ENCODE data around the gene CACNA2D1.

DNA sequence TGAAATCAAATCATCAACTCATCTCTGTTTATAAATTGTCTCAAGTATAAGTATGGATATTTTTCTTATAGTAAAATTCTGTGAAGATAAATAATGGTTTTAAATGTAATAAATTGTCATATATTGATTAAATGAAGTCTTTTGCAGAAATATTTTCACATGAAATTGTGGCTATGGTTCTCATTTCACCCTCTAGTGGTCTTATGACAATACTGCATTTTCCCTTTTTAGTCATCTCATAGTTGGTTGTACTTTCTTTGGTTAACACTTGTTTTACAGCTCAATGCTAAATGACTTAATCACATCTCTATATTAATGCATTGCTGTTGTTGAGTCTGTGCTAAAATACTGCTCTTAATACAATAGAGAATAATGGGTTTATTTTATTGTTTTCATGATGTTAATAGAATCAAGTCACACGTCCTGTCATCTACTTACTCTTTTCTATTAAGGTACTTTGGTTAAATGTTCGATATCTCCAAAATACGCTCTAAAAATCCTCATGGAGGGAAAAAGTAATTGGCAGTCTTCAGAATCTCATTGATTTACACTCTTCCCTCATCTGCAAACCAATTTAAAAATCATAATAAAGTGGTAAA lies 38.0 kb upstream of the CACNA2D1 start:
- TF ChIP-seq ZNF8 (CRISPR knock-in tag; IDR thresholded peaks at IDR 0.05) (no peak), ESRRG (CRISPR knock-in tag; IDR thresholded peaks at IDR 0.05) (no peak), ZFP3 (CRISPR knock-in tag; IDR thresholded peaks at IDR 0.05) (no peak), SNAI2 (CRISPR knock-in tag; IDR thresholded peaks at IDR 0.05) (no peak)

Measured in SK-N-SH treated with all-trans-retinoic acid at 6 μM for 48 hours (cell line).